Erythroblast (primary cell): ENCODE data around the gene FAM111A.

Experiments
- GATA1 ChIP-seq: IDR thresholded peaks from 2 replicates; pipeline ENCODE4 v1.6.1; 2011; ENCODE audit warnings: low read depth, mild to moderate bottlenecking, control low read depth, low read length, moderate library complexity
- POLR2A ChIP-seq: IDR thresholded peaks from 2 replicates; pipeline ENCODE4 v1.6.1; 2011; ENCODE audit warnings: mild to moderate bottlenecking, low read length

DNA sequence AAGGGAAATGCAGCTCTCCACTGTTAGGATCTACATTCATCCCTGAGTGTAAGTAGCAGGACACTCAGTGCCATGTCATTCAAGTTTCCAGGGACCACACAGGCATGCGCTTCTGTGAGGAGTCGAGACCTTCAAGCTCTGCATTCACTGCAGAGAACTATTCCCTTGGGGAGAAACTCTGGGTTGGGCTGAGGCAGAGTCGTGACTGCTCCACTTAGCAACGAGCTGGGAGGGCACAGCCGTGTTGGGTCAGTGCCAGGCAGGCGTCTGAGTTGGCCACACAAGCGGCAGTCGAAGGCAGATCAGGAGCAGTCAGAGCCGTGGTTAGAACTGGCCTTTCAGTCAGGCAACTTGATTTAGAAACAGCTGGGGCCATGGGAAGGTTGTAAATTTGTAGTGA is 55.3 kb downstream of the FAM111A start:
- no peak for TF ChIP-seq POLR2A
- no peak for TF ChIP-seq GATA1
